Endodermal cell (in vitro differentiated cells): ENCODE data around the gene KCNG4. TPM values are rescaled to one million over a fixed set of nuclear protein-coding genes. Genes with fewer than 3 reads are reported as not detected.

Source experiments
- DNase-seq: peaks from one replicate; pipeline ENCODE4 v3.0.0-alpha.2; 2017
- H3K27ac ChIP-seq: 2 replicates; pipeline ENCODE4 v1.5.1; 2013; ENCODE audit warnings: mild to moderate bottlenecking, low read depth, low read length, moderate library complexity
- H3K27me3 ChIP-seq: 2 replicates; pipeline ENCODE4 v1.6.1; 2013; ENCODE audit warnings: mild to moderate bottlenecking, low read length, moderate library complexity; ENCODE audit not compliant: insufficient read depth, control insufficient read depth, poor library complexity, severe bottlenecking
- H3K36me3 ChIP-seq: 2 replicates; pipeline ENCODE4 v1.7.0; 2013; ENCODE audit warnings: mild to moderate bottlenecking, low read length, moderate library complexity; ENCODE audit not compliant: control insufficient read depth, insufficient read depth
- H3K4me1 ChIP-seq: one replicate; pipeline ENCODE4 v1.7.0; 2013; ENCODE audit warnings: low read length; ENCODE audit not compliant: control insufficient read depth, insufficient read depth
- H3K4me3 ChIP-seq: 2 replicates; pipeline ENCODE4 v1.5.1; 2013; ENCODE audit warnings: mild to moderate bottlenecking, low read length, moderate library complexity
- H3K9ac ChIP-seq: 2 replicates; pipeline ENCODE4 v1.6.1; 2013; ENCODE audit warnings: mild to moderate bottlenecking, low read length, moderate library complexity; ENCODE audit not compliant: poor library complexity, severe bottlenecking; ENCODE audit errors: extremely low read depth
- H3K9me3 ChIP-seq: 2 replicates; pipeline ENCODE4 v1.6.1; 2013; ENCODE audit warnings: mild to moderate bottlenecking, low read length, moderate library complexity; ENCODE audit not compliant: control insufficient read depth
- H3K27ac Mint-ChIP-seq: 2 replicates; pipeline ENCODE4 v1.8.0; 2020; ENCODE audit warnings: mixed read lengths
- H3K27me3 Mint-ChIP-seq: 2 replicates; pipeline ENCODE4 v1.8.0; 2021; ENCODE audit warnings: mild to moderate bottlenecking, mixed read lengths; ENCODE audit not compliant: insufficient read depth
- H3K36me3 Mint-ChIP-seq: 2 replicates; pipeline ENCODE4 v1.8.0; 2020; ENCODE audit warnings: low read depth, mixed read lengths
- H3K4me1 Mint-ChIP-seq: 2 replicates; pipeline ENCODE4 v1.8.0; 2020; ENCODE audit warnings: mixed read lengths
- H3K4me3 Mint-ChIP-seq: 2 replicates; pipeline ENCODE4 v1.8.0; 2020; ENCODE audit warnings: mild to moderate bottlenecking, moderate library complexity, mixed read lengths
- H3K9me3 Mint-ChIP-seq: 2 replicates; pipeline ENCODE4 v1.8.0; 2020; ENCODE audit warnings: mild to moderate bottlenecking, mixed read lengths
- CTCF ChIP-seq: fragments of 200-600 bp; sonication (generic); conservative IDR thresholded peaks from 2 replicates; pipeline ENCODE4 v1.5.0; 2021; ENCODE audit warnings: antibody characterized with exemption, mild to moderate bottlenecking
- WGBS, 2 experiments: methylation state at CpG; one replicate each; pipeline versions ENCODE4 v1.1.5 to v1.1.7; 2013; ENCODE audit warnings: missing lambda C conversion rate in 2 of 2, mixed read lengths in 1 of 2; ENCODE audit not compliant: insufficient coverage in 1 of 2, insufficient read length in 1 of 2; 5-methylcytosine and 5-hydroxymethylcytosine counted together
- total RNA-seq, 2 donors: library from RNA; stranded (reverse); fragmentation: NEBNext Ultra II Directional in 1 of 2; extraction: Animal tissue kit (Norgen Biotek cat#: 25700) in 1 of 2; gene quantifications; 2 replicates in 1 of 2; 3 replicates in 1 of 2; pipeline ENCODE4 v1.2.1, GENCODE V29; 2021

Gene KCNG4
- total RNA-seq, 2 donors from 2014 or later: not detected

GRCh38 chr16:84186685-84187437 is 53.0 kb downstream of the KCNG4 start, which contains the start of gene TAF1C:
Gene TAF1C (minus strand): TSS chr16:84187057. CDS start chr16:84184988, 2,069 bp downstream.
- no peaks in the 10 kb centered on the region for H3K9me3 ChIP-seq
- H3K36me3 ChIP-seq: peaks cover 27% of the 10 kb centered on the region
- H3K4me3 ChIP-seq: peak within 1 kb of the TSS; percentile 95
- WGBS, 2 experiments: 3 to 4% methylated on average over 26 to 55 of the region's 55 CpGs
- H3K27me3 ChIP-seq: no peaks in the 10 kb centered on the region
- peak within 1 kb of the TSS; percentile 24 for H3K27ac ChIP-seq
- peak within 1 kb of the TSS; percentile 92 for H3K27ac Mint-ChIP-seq
- H3K27me3 Mint-ChIP-seq: no peaks in the 10 kb centered on the region
- H3K9ac ChIP-seq: peak within 1 kb of the TSS; percentile 80
- no peaks in the 10 kb centered on the region for H3K4me1 ChIP-seq
- H3K9me3 Mint-ChIP-seq: no peaks in the 10 kb centered on the region
- peaks cover 25% of the 10 kb centered on the region for H3K36me3 Mint-ChIP-seq
- H3K4me1 Mint-ChIP-seq: peaks cover 8% of the 10 kb centered on the region
- TF ChIP-seq CTCF: peak; percentile 97
- H3K4me3 Mint-ChIP-seq: peak within 1 kb of the TSS; percentile 94
- peak; percentile 95 for DNase-seq

- H3K27ac Mint-ChIP-seq: no peak overlapping the region
Measured at GRCh38 chr16:84184775-84185174, 55.0 kb downstream of the KCNG4 start.

GRCh38 chr16:84183911-84184591 is 55.8 kb downstream of the KCNG4 start:
- H3K27me3 Mint-ChIP-seq: no peaks in the 10 kb centered on the region
- no peak for DNase-seq
- H3K9me3 Mint-ChIP-seq: no peaks in the 10 kb centered on the region
- H3K27ac Mint-ChIP-seq: no peak overlapping the region
- H3K9me3 ChIP-seq: no peaks in the 10 kb centered on the region
- H3K36me3 ChIP-seq: peaks cover 32% of the 10 kb centered on the region
- no peaks in the 10 kb centered on the region for H3K4me1 ChIP-seq
- H3K27ac ChIP-seq: no peak overlapping the region
- 91% methylated on average over 10 to 11 of the region's 11 CpGs for WGBS, 2 experiments
- peaks cover 33% of the 10 kb centered on the region for H3K36me3 Mint-ChIP-seq
- H3K9ac ChIP-seq: no peak overlapping the region
- TF ChIP-seq CTCF: peak; percentile 35
- H3K4me3 Mint-ChIP-seq: no peak overlapping the region
- H3K27me3 ChIP-seq: no peaks in the 10 kb centered on the region
- peaks cover 8% of the 10 kb centered on the region for H3K4me1 Mint-ChIP-seq
- H3K4me3 ChIP-seq: no peak overlapping the region

More at GRCh38 chr16:84184775-84185174, 55.0 kb downstream of the KCNG4 start:
- Mint-ChIP-seq H3K4me1 (peaks cover 8% of the 10 kb centered on the region), H3K27me3 (no peaks in the 10 kb centered on the region), H3K9me3 (no peaks in the 10 kb centered on the region), H3K4me3 (peak overlapping the region; percentile 94), H3K36me3 (peaks cover 33% of the 10 kb centered on the region)
- H3K4me3 ChIP-seq: no peak overlapping the region
- no peak for TF ChIP-seq CTCF
- no peak overlapping the region for H3K9ac ChIP-seq
- no peak overlapping the region for H3K27ac ChIP-seq
- DNase-seq: no peak
- H3K4me1 ChIP-seq: no peaks in the 10 kb centered on the region
- WGBS, 2 experiments: 94 to 98% methylated on average over 9 to 10 of the region's 10 CpGs
- no peaks in the 10 kb centered on the region for H3K9me3 ChIP-seq
- H3K27me3 ChIP-seq: no peaks in the 10 kb centered on the region
- peaks cover 32% of the 10 kb centered on the region for H3K36me3 ChIP-seq
